Fibroblast of mammary gland (primary cell): ENCODE data around the gene ID2.

Source experiments
- DNase-seq: peaks from one replicate; pipeline ENCODE4 v3.0.0-alpha.2; 2010; ENCODE audit warnings: low read depth
- H3K4me3 ChIP-seq: 2 replicates; pipeline ENCODE4 v1.5.1; 2011; ENCODE audit warnings: low read depth, mild to moderate bottlenecking, low read length, moderate library complexity; ENCODE audit not compliant: control insufficient read depth
- CTCF ChIP-seq: conservative IDR thresholded peaks from 2 replicates; pipeline ENCODE4 v1.5.1; 2011; ENCODE audit warnings: low read depth, low read length, inconsistent platforms; ENCODE audit not compliant: control insufficient read depth, insufficient read depth

Gene ID2

DNA sequence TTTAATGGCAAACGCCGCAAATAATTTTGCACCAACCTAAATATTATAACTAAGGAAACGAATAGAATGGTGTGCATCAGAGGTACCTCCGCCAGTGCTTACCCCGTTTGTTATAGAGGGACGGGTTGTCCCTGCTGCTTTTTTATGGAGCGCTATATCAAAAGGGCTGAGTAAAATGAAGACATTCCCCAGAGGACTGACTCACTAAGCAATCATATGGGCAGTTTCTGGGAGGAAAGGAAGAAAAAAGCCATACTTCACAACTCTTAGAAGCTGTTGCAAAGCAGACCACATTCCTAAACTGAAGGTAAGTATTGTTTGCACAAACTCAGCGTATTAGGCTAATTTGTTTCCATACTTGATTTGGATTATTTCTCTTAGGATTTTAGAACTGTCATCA is 12.9 kb downstream of the ID2 start:
- no peak overlapping the region for H3K4me3 ChIP-seq
- peak; percentile 70 for DNase-seq
- no peak for TF ChIP-seq CTCF

DNA sequence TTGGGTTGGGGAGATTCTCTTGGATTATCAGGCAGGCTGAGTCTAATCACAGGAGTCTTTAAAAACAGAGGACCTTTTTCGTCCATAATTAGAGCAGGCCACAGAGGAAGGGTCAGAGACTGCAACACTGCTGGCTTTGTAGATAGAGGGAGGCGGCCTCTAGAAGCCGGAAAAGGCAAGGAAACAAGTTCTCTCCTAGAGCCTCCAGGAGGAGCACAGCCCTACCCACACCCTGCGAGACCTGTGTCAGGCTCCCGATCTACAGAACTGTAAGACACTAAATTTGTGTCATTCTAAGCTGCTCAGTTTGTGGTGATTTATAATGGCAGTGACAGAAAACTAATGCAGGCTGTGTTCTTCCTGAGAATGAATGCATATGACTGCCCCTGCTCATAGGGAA is 15.3 kb downstream of the ID2 start:
- H3K4me3 ChIP-seq: no peak overlapping the region
- no peak for TF ChIP-seq CTCF
- DNase-seq: no peak

DNA sequence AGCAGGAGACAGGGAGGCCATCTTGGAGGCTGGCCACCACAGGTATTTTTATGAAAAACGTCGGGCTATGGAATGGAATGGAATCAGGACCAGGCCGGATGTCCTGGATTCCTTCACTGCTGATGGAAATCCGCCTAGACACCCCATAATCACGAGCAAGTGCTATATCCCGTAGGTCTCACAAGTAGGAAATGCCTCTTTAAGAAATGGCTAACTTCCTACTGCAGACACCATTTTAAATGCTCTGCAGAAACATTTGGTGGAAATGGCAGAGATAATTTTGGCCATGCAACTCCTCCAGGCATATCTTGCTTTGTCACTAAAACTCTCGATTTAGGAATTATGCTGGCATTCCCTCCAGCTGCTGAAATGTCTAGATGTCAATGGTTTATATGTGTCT is 18.0 kb downstream of the ID2 start:
- TF ChIP-seq CTCF: no peak
- no peak overlapping the region for H3K4me3 ChIP-seq
- DNase-seq: no peak

GRCh38 chr2:8701681-8702379 is 20.0 kb downstream of the ID2 start:
- no peak overlapping the region for H3K4me3 ChIP-seq
- TF ChIP-seq CTCF: no peak
- DNase-seq: no peak

- DNase-seq: no peak
- no peak overlapping the region for H3K4me3 ChIP-seq
- no peak for TF ChIP-seq CTCF
Observed at GRCh38 chr2:8704906-8705305, 23.1 kb downstream of the ID2 start.

DNA sequence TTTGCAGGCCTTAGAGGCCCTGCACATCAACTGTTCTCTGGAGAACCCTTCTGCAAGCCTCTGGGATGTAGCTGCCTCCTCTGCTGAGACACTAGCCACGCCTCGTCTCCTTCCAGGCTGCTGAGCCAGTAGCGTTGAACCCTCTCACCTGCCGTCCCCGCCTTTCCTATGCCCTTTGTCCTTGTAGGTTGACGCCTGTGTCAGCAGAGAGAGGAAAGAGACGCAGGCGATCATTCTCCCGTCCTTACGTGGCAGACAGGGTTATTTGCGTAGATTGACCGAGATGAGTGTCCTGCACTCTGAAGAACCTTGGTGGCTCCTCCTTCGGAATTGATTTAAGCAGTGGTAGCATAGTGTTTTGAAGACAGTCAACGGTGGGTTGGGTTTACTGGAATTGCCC is 27.8 kb downstream of the ID2 start:
- no peak for TF ChIP-seq CTCF
- no peak for DNase-seq
- no peak overlapping the region for H3K4me3 ChIP-seq

- DNase-seq: no peak
- H3K4me3 ChIP-seq: no peak overlapping the region
- TF ChIP-seq CTCF: no peak
Observed at GRCh38 chr2:8710951-8711350, 29.1 kb downstream of the ID2 start.
